ENCODE data around the gene CUX1.

CUX1 gene

DNA sequence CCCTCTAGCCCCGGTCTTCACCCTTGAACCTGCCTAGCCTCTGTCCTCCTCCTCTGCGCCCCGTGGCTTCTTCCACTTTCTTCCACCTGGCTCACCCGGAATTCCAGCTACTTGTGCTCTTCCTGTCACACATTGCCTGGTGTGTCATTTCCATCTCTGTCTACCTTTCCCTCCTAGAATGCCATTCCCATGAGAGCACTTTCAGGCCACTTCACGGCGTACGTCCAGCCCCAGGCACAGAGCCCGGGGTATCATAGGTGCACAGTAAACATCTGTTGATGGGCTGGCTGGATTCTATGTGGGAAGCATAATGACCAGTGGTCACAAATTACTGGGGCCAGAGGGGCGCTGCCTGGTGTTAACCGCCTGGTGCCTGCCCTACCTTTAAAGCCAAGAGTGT, 161.3 kb downstream of the CUX1 start:
- DNase-seq = no peak

DNA sequence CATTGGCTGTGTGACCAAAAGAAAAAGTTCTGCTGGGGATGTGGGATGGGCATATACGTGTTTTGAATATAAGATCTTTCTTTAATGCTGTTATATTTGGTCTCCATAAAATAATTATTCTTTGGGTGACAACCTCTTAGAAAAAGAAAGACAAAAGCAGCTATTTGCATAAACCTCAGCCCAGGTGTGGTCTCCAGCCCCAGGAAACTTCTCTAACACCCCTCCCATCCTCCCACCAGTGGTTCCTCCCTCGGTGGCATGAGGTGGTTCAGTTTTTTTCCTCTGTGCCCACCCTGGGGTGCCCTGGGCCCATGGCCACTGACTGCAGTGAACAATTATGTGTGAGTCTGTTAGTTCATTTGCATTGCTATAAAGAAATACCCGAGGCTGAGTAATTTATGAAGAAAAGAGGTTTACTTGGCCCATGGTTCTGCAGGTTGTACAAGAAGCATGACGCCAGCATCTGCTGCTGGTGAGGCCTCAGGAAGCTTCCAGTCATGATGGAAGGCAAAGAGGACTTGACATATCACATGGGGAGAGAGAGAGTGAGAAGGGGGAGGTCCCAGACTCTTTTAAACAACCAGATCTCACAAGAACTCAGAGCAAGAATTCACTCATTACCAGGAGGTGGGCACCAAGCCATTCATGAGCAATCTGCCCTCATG, 165.9 kb downstream of the CUX1 start:
- no peak for DNase-seq

DNA sequence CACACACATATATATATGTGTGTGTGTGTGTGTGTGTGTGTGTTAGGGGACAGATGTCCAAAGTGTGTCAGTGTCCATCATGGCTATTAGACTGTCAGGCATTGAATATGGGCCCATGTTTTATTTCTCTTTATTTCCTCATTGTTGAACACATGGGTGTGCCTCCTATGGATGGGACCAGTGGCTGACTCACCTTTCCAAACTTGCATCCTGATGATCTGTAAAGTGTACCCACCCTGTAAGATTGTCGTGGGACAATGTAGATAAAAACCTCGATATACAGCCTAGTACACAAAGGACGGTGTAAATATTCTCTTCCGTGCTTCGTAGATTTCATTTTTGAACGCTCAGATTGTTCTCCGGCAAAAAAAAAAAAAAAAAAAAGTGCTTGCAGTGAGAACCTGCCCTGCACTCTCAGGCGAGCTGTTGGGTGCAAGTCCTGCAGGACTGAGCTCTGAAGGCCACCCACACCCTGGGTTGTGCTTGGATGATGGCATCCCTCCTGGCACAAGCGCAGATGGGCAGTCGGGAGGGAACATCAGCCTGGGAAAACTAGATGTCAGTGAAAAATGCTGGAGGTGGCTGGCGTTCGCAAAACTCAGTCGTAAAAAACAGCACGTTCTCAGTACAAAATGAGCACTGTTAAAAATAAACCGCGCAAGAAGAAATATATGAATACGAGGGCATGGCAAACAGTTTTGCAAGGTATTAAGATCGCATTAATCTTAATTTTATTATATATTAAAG, 166.9 kb downstream of the CUX1 start:
- DNase-seq = no peak

DNA sequence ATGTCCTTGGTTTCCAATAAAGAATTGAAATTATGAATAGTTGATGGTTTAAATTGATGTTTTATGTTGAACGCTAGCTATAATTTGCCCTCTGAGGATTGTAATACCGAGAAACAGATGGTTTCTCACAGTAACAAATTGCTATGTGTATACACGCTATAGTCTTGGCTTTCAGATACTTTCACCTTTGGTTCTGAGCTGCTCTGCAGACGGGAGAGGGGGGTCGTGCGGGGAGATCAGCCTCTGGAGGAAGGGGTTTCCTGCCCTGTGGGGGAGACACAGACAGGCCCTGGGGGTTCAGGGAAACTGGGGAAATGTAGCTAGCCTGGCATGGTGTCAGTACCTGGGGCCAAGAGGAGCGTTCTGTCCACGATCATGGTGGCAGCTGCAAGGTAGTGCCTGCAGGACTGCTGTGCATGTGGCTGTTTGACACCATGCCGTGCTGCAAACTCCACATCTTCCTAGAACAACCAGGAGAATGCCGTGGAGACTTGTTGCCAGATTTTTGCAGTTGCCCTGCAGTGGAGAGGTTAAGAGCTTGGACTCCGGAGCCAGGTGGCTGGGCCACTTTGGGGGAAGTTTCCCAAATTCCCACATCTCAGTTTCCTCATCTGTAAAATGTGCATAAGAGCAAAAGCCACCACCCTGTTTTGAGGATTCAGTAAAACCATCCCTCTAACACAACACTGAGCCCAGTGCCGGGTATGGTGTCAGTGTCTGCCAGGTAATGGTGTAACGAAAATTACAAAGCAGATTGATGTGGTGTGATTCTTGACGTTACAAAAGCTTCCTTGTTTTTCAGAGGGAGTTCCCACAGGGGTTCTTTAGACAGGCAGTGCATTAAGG, 167.9 kb downstream of the CUX1 start:
- no peak for DNase-seq

DNA sequence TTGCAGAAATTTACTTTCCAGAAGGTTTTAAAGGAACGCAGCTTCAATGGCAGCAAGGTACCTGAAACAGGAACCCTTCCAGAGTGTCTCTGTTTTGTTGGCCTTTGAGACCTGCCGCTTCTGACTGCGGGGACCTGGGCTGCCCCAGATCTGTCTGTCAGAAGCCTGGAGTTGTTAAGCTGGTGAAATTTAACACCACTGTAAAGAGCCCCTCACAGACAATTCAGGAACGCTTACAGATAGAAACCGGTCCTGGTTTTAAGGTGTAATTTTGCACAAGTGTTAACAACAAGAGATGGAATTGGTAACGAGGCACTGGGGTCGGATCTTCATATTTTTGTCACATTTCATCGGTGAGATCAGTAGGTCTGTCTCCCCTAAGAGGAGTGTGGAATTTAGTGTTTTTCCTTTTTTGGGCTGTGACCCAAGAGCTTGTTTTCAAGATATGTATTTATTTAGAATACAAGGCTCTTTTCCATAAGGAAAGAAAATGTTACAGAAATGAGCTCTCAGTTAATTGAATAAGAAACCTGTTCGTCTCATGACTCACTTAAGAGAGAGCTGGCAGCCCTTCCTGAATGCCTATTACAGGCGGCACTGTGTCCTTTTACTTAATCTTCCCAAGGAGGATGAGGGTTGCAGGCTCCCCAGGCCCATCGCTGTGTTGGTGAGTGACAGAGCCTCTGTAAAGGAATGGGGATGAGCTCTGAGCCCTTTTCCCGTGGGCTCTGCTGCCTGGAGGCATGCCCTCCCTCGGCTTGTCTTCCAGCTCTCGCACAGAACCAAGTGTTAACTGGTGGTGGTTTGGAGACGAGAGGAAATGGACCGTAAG, 168.7 kb downstream of the CUX1 start:
- DNase-seq = no peak

DNA sequence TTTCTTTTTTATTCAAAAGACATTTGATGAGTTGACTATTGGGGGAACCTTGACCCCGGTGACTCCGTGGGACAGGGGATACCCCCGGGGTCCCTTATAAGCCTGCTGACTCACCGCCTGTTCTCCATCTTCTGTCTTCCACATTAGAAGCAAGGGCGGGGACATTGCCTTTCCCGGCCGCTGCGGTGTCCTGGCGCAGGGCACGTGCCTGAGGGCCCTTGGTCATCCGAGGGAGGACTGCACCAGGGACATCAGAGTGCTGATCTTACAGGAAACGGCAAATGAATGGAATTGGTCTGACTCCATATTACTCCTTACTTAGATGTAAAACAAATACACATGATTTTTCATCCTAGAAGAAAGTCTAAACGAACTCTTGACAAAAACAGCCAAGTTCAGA, 170.1 kb downstream of the CUX1 start:
- no peak for DNase-seq

DNA sequence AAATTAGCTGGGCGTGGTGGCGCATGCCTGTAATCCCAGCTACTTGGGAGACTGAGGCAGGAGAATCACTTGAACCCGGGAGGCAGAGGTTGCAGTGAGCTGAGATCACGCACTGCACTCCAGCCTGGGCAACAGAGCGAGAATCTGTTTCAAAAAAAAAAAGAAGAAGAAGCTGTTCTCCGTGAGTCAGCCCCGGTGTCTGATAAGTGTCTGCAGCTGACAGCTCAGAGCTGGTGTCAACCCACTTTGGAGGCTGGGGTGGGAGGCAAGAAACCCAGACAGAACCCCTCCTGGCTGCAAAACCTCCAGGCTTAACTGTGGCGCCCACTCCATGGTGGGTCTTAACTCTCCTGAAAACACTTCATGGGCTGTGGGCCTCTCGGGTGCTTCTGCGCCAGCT, 170.6 kb downstream of the CUX1 start:
- peak in 1 of 51 donors; percentile 6 for DNase-seq

DNA sequence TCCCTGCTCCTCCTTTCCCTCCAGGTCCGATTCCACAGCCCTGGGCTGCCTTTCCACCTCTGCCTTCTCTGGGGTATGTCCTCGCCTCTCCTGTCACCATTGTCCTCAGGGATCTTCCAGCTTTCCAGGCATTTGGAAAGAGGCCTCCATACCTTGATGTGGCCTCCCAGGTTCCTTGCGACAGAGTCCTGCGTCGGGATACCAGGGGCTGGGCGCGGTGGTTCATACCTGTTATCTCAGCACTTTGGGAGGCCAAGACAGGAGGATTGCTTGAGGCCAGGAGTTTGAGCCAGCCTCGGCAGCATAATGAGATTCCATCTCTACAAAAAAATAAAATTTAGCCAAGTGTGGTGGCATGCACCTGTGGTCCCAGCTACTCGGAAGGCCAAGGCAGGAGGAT, 171.1 kb downstream of the CUX1 start:
- no peak for DNase-seq

DNA sequence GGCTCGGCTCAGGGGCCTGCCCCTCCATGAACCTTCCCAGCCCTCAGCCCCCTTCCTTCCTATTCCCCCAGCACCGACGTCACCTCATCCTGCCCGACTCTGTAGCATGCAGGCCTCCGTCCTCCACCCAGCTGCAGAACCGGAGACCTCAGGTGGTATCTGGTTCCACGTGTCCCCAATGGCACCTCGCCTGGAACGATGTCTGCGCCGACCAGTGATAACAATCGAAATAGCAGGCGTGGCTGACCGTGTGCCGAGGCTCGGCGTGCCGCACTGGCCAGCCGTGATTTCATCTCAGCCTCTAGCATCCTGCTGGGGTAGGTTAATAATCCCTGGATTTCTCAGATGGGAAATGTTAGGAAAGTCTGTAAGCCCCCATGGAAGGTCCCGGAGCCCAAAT, 171.7 kb downstream of the CUX1 start:
- no peak for DNase-seq

DNA sequence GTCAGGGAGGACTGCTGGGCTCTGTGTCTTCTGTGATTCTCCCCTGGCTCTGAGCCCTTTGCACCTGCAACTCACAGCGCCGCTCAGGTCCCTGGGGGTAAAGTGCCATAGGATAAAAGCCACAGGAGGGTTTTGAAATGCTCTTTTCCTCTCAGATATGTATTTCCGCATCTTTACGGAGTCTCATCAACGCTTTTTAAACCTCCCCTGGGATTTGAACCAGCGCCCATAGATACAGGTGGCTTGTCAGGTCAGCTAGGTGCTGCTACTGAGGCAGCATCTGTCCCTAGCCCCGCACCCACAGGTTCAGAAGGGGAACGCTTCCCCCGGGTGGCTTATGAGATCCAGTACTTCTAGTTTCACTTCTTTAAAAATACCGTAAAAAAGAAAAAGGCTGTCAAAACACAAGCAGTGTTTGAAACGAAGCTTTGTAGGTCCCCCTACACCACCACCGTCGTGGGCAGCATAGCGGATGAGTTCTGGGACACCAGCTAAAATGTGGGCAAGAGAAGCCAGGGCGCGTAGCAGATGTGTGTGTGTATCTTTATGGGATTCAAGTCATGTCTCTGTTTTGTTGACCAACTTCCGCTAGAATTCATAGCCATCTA, 173.5 kb downstream of the CUX1 start:
- DNase-seq = peak in 5 of 51 donors; percentile 2 to 12 (median 4)

DNA sequence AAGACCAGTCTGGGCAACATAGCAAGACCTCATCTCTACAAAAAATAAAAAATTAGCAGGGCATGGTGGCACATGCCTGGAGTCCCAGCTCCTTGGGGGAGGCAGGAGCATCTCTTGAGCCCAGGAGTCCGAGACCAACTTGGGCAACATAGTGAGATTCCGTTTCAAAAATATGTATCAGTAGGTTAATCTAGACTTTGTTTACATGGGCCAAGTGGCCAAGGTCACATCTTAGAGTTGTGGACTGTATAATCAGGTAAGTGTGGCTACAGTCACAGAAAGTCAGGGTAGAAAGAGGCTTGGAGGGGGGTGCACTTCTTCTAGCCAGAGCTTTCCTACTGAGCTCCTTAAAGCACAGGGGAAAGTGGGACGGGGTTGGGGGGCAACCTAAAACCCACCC, 174.4 kb downstream of the CUX1 start:
- no peak for DNase-seq

DNA sequence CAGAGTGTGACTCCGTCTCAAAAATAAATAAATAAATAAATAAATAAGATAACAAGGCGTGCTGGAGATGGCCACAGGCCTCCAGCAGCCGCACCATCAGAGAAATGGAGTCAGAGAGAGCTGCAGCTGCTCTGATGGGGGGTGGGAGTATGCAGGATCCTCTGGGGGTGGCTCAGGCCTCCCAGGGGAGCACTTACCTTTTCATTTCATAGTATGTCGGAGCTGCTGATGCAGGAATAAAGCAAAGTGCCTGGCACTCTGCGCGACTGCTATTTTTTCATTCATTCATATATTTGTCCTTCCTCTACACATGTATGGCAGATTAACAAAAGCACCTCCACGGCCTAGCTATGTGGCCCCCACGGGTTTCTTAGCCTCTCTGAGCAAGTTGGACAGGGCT, 175.9 kb downstream of the CUX1 start:
- no peak for DNase-seq

DNA sequence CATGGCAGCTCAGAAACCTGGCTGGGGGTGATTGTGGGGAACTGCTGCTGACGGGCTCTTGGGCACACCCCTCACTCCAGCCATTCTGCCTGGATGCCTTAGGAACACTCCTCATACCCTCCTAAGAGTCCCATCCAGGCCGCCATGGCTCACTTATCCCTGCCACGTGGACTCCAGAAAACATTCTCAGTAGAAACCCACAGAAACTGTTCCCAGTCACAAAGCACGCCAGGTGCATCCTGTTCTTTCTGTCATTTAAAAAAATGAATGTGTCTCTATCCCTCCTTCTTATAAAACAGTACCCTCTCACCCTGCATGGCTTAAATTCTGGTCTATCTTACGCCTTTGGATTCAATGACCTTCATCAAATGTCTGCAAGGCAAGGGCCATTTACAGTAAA, 177.7 kb downstream of the CUX1 start:
- no peak for DNase-seq

DNA sequence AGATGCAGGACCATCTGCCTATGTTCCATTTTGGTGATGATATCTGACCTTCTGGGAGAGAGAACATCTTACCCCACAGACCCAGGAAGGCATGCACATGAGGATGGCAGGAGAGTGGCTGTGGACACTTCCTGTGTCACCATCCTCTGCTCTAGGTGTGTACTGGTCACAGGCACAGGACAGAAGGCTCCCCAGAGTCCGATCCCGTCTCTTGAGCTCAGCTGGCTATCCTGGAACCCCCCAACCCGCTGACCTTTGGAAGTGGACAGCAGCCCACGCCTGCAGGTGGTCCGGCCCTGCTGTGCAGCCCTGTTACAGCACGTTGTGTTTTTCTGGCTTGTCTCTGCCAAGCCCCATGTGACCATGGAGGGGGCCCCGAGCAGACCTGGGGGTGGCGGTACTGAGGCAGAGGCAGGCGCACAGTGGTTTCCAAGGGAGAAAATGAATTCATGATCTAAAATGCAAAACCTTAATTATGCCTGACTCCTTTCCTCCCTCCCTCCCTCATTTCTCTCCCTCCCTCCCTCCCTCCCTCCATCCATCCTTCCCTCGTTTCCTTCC, 178.8 kb downstream of the CUX1 start:
- DNase-seq = peak in 2 of 51 donors; percentile 3 to 4

DNA sequence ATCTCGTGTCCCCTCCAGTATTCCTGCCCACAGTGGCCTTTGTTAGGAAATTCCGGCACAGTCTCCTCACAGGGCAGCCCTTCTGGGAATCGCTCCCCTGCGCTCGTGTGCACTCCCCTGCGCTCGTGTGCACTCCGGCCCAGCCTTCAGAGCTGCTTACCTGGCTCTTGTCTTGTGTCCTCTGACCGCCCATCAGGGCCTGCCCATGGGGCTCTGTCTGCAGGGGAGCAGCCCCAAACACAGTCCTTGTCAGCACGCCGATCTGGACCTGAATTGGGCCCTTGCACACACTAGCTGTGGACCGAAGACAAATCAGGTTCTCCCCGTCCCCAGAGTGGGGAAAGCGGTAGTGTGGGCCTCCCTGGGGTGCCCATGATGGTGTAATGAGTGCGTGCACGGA, 179.4 kb downstream of the CUX1 start:
- DNase-seq = no peak

DNA sequence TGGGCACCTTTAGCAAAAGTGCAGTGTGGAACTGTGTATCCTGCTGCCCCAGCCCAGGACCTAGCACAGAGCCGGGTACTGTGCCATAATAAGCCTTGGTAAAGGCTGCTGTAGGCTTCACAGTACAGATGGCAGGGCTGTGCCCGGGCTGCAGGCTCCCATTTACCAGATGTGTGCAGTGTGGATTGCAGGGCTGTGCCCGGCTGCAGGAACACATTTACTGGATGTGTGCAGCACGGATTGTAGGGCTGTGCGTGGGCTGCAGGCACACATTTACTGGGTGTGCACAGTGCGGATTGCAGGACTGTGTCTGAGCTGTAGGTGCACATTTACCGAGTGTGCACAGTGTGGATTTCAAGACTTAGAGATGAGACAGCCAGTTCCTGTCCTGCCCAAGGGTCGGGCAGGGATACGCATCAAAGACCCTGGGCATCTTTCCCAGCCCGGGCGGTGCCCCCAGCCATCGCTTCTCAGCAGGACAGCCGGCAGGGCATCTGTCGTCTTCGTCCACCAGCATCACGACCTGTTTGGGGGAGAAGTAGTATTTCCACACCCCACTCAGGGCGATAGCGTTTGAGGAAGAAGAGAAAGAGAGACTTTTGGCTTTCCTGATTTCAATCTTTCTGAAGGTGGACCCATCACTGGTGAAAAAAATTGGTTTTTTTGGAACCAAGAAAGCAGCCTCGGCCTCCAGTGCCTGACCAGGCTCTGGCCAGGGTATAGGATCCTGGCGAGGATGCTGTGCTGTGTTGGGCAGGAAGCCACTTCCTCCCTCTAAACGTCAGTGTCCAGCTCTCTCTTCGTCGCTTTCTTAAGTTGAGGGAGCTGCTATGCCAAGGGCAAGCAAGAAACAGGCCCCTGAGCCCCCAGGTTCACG, 180.8 kb downstream of the CUX1 start:
- DNase-seq = no peak

DNA sequence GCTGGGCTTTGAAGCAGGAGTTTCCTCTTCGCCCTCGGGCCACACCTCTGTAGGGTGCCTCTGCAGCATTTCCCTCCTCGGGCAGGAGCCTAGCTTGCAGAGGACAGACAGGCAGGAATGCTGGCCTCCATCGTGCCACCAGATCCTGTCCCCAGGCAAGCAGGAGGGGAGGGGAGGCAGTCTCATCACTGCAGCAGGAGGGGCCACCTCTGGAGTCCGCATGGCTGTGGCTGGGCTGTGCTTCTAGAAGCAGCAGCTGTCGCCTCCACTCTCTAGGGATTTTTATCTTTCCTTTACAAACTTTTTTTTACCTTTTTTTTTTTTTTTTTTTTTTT, 181.4 kb downstream of the CUX1 start:
- no peak for DNase-seq

DNA sequence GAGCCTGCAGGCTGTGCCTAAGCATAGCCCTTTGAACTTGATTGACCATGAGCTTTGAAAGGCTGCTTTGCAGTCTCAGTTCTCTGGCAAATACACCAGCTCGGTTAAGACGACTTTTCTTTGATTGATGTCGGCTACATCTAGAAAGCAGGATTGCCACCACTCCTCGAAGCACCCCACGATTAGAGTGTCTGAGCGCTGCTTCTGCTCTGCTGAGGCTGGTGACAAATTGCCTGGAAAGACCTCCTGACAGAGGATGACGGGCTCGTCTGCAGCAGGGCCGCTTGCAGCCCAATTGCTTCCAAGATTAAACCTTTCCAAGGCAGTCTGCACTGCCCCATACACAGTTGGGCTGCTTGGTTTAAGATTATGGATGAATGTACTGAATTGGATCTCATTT, 182.0 kb downstream of the CUX1 start:
- no peak for DNase-seq

DNA sequence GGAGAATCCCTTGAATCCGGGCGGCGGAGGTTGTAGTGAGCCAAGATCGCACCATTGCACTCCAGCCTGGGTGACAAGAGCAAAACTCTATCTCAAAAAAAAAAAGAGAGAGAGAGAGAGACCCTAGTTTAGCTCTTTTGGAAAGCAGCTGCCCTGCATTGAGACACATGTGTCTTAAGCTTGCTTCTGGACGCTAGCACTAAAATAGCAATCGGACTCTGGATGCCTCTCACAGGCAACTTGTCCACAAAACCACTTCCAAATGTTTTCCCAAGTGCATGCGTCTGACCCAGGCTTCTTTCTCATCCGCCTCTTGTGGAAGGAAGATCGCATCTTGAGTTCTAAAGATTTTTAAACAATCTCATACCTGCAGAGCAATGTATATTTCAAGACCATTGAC, 182.7 kb downstream of the CUX1 start:
- no peak for DNase-seq

DNA sequence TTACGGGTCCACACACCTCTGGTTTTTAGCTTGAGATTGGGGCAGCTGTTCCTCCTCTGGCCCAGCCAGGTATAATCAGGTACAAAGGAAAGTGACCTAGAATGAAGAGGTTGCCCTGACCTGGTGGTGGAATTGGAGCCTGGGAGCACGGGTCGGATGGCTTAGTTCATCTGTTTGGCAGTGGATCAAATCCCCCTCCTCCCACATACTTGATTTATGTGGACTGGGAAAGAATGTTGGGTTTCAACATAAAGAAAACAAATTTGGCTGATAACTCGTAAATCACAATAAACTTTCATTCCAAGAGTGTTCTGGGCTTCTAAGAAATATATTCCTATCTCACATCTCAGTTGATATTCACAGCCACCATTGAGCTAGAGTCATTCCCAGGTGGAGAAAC, 186.8 kb downstream of the CUX1 start:
- DNase-seq = no peak

All from hypothalamus (tissue), 51 donors.